Endodermal cell (in vitro differentiated cells): ENCODE data around the gene KLHL24. TPM values are rescaled to one million over a fixed set of nuclear protein-coding genes. Genes with fewer than 3 reads are reported as not detected.

Source experiments
- DNase-seq: peaks from one replicate; pipeline ENCODE4 v3.0.0-alpha.2; 2017
- H3K27ac ChIP-seq: 2 replicates; pipeline ENCODE4 v1.5.1; 2013; ENCODE audit warnings: mild to moderate bottlenecking, low read depth, low read length, moderate library complexity
- H3K27me3 ChIP-seq: 2 replicates; pipeline ENCODE4 v1.6.1; 2013; ENCODE audit warnings: mild to moderate bottlenecking, low read length, moderate library complexity; ENCODE audit not compliant: insufficient read depth, control insufficient read depth, poor library complexity, severe bottlenecking
- H3K36me3 ChIP-seq: 2 replicates; pipeline ENCODE4 v1.7.0; 2013; ENCODE audit warnings: mild to moderate bottlenecking, low read length, moderate library complexity; ENCODE audit not compliant: control insufficient read depth, insufficient read depth
- H3K4me1 ChIP-seq: one replicate; pipeline ENCODE4 v1.7.0; 2013; ENCODE audit warnings: low read length; ENCODE audit not compliant: control insufficient read depth, insufficient read depth
- H3K4me3 ChIP-seq: 2 replicates; pipeline ENCODE4 v1.5.1; 2013; ENCODE audit warnings: mild to moderate bottlenecking, low read length, moderate library complexity
- H3K9ac ChIP-seq: 2 replicates; pipeline ENCODE4 v1.6.1; 2013; ENCODE audit warnings: mild to moderate bottlenecking, low read length, moderate library complexity; ENCODE audit not compliant: poor library complexity, severe bottlenecking; ENCODE audit errors: extremely low read depth
- H3K9me3 ChIP-seq: 2 replicates; pipeline ENCODE4 v1.6.1; 2013; ENCODE audit warnings: mild to moderate bottlenecking, low read length, moderate library complexity; ENCODE audit not compliant: control insufficient read depth
- H3K27ac Mint-ChIP-seq: 2 replicates; pipeline ENCODE4 v1.8.0; 2020; ENCODE audit warnings: mixed read lengths
- H3K27me3 Mint-ChIP-seq: 2 replicates; pipeline ENCODE4 v1.8.0; 2021; ENCODE audit warnings: mild to moderate bottlenecking, mixed read lengths; ENCODE audit not compliant: insufficient read depth
- H3K36me3 Mint-ChIP-seq: 2 replicates; pipeline ENCODE4 v1.8.0; 2020; ENCODE audit warnings: low read depth, mixed read lengths
- H3K4me1 Mint-ChIP-seq: 2 replicates; pipeline ENCODE4 v1.8.0; 2020; ENCODE audit warnings: mixed read lengths
- H3K4me3 Mint-ChIP-seq: 2 replicates; pipeline ENCODE4 v1.8.0; 2020; ENCODE audit warnings: mild to moderate bottlenecking, moderate library complexity, mixed read lengths
- H3K9me3 Mint-ChIP-seq: 2 replicates; pipeline ENCODE4 v1.8.0; 2020; ENCODE audit warnings: mild to moderate bottlenecking, mixed read lengths
- CTCF ChIP-seq: fragments of 200-600 bp; sonication (generic); conservative IDR thresholded peaks from 2 replicates; pipeline ENCODE4 v1.5.0; 2021; ENCODE audit warnings: antibody characterized with exemption, mild to moderate bottlenecking
- WGBS, 2 experiments: methylation state at CpG; one replicate each; pipeline versions ENCODE4 v1.1.5 to v1.1.7; 2013; ENCODE audit warnings: missing lambda C conversion rate in 2 of 2, mixed read lengths in 1 of 2; ENCODE audit not compliant: insufficient coverage in 1 of 2, insufficient read length in 1 of 2; 5-methylcytosine and 5-hydroxymethylcytosine counted together
- total RNA-seq, 2 donors: library from RNA; stranded (reverse); fragmentation: NEBNext Ultra II Directional in 1 of 2; extraction: Animal tissue kit (Norgen Biotek cat#: 25700) in 1 of 2; gene quantifications; 2 replicates in 1 of 2; 3 replicates in 1 of 2; pipeline ENCODE4 v1.2.1, GENCODE V29; 2021

Gene KLHL24
- total RNA-seq, 2 donors from 2014 or later = 29.9 to 39.9 TPM

GRCh38 chr3:183634707-183635106 is 716 bp upstream of the KLHL24 start:
- TF ChIP-seq CTCF = no peak
- Histone ChIP-seq H3K4me3 (peak overlapping the region; percentile 94), H3K9me3 (no peaks in the 10 kb centered on the region), H3K36me3 (no peaks in the 10 kb centered on the region), H3K27me3 (no peaks in the 10 kb centered on the region), H3K27ac (no peak overlapping the region), H3K9ac (peak overlapping the region; percentile 99), H3K4me1 (no peaks in the 10 kb centered on the region)
- peaks cover 6% of the 10 kb centered on the region for H3K4me1 Mint-ChIP-seq
- 82 to 87% methylated on average over 15 to 16 of the region's 16 CpGs for WGBS, 2 experiments
- H3K27ac Mint-ChIP-seq = peak overlapping the region; percentile 94
- no peaks in the 10 kb centered on the region for H3K36me3 Mint-ChIP-seq
- H3K4me3 Mint-ChIP-seq = peak overlapping the region; percentile 81
- DNase-seq = no peak
- no peaks in the 10 kb centered on the region for H3K9me3 Mint-ChIP-seq
- H3K27me3 Mint-ChIP-seq = no peaks in the 10 kb centered on the region

- peaks cover 6% of the 10 kb centered on the region for H3K4me1 Mint-ChIP-seq
- DNase-seq = no peak
- H3K4me3 Mint-ChIP-seq = peak overlapping the region; percentile 81
- peak overlapping the region; percentile 94 for H3K27ac Mint-ChIP-seq
- H3K4me1 ChIP-seq = no peaks in the 10 kb centered on the region
- peak overlapping the region; percentile 100 for H3K27ac ChIP-seq
- H3K36me3 ChIP-seq = no peaks in the 10 kb centered on the region
- peak overlapping the region; percentile 99 for H3K9ac ChIP-seq
- 12 to 16% methylated on average over 6 to 9 of the region's 9 CpGs for WGBS, 2 experiments
- H3K36me3 Mint-ChIP-seq = no peaks in the 10 kb centered on the region
- no peaks in the 10 kb centered on the region for H3K27me3 ChIP-seq
- TF ChIP-seq CTCF = no peak
- H3K9me3 ChIP-seq = no peaks in the 10 kb centered on the region
- H3K27me3 Mint-ChIP-seq = no peaks in the 10 kb centered on the region
- no peaks in the 10 kb centered on the region for H3K9me3 Mint-ChIP-seq
- H3K4me3 ChIP-seq = peak overlapping the region; percentile 94
Observed at GRCh38 chr3:183635107-183635430, 354 bp upstream of the KLHL24 start.

- Histone ChIP-seq H3K9ac (peak overlapping the region; percentile 99), H3K27me3 (no peaks in the 10 kb centered on the region), H3K4me3 (peak overlapping the region; percentile 94), H3K9me3 (no peaks in the 10 kb centered on the region), H3K4me1 (no peaks in the 10 kb centered on the region), H3K27ac (peak overlapping the region; percentile 100), H3K36me3 (no peaks in the 10 kb centered on the region)
- WGBS, 2 experiments = 0 to 1% methylated on average over 43 to 84 of the region's 84 CpGs
- Mint-ChIP-seq H3K9me3 (no peaks in the 10 kb centered on the region), H3K27ac (peak overlapping the region; percentile 94), H3K36me3 (no peaks in the 10 kb centered on the region), H3K4me3 (peak overlapping the region; percentile 81), H3K4me1 (peaks cover 6% of the 10 kb centered on the region), H3K27me3 (no peaks in the 10 kb centered on the region)
- peak; percentile 98 for DNase-seq
- TF ChIP-seq CTCF = no peak
Observed at GRCh38 chr3:183636221-183637105, 1.0 kb downstream of the KLHL24 start.
